Calu3 (cell line): Measurements from ENCODE around the gene SYCE1. TPM values are rescaled to one million over a fixed set of nuclear protein-coding genes. Genes with fewer than 3 reads are reported as not detected.

Experiments
- BruUV-seq: library from RNA; stranded (reverse); fragments of 400-500 nt; replicated peaks from 2 replicates; lab custom pipeline; 2021; lab: Mats Ljungman, UMichigan
- CTCF ChIA-PET: fragments of 300-600 bp; sonication (Branson Sonifier 250); formaldehyde crosslinking; loops from one replicate; lab custom pipeline; 2022; ENCODE audit warnings: antibody characterized with exemption; lab: Charles Lee
- DNase-seq: peaks from one replicate; pipeline ENCODE4 v3.0.0; 2022
- H3K27ac Mint-ChIP-seq: one replicate; pipeline ENCODE4 v1.8.0; 2022; ENCODE audit warnings: mixed read lengths; ENCODE audit not compliant: unreplicated experiment
- H3K27me3 Mint-ChIP-seq: one replicate; pipeline ENCODE4 v1.8.0; 2022; ENCODE audit warnings: mixed read lengths; ENCODE audit not compliant: unreplicated experiment
- H3K36me3 Mint-ChIP-seq: one replicate; pipeline ENCODE4 v1.8.0; 2022; ENCODE audit warnings: mild to moderate bottlenecking, moderate library complexity, mixed read lengths; ENCODE audit not compliant: insufficient read depth, unreplicated experiment
- H3K4me1 Mint-ChIP-seq: one replicate; pipeline ENCODE4 v1.8.0; 2022; ENCODE audit warnings: mild to moderate bottlenecking, low read depth, mixed read lengths; ENCODE audit not compliant: unreplicated experiment
- H3K4me3 Mint-ChIP-seq: one replicate; pipeline ENCODE4 v1.8.0; 2022; ENCODE audit warnings: mild to moderate bottlenecking, low read depth, moderate library complexity, mixed read lengths; ENCODE audit not compliant: unreplicated experiment
- H3K9me3 Mint-ChIP-seq: one replicate; pipeline ENCODE4 v1.8.0; 2022; ENCODE audit warnings: low read depth, mixed read lengths; ENCODE audit not compliant: unreplicated experiment
- CTCF ChIP-seq: fragments of 200-600 bp; IDR thresholded peaks from one replicate; pipeline ENCODE4 v1.8.0; 2022; ENCODE audit warnings: antibody characterized with exemption; ENCODE audit not compliant: unreplicated experiment
- intact Hi-C: fragments of 100-400 bp; cut with micrococcal nuclease; formaldehyde crosslinking; loops from one replicate; pipeline ENCODE4 v1.10.0; 2022; ENCODE audit not compliant: unreplicated experiment
- total RNA-seq: library from RNA; stranded (reverse); gene quantifications from 2 replicates; pipeline ENCODE4 v1.2.3, GENCODE V29; 2022

SYCE1 gene
- total RNA-seq, 1 experiment from 2014 or later = not detected

DNA sequence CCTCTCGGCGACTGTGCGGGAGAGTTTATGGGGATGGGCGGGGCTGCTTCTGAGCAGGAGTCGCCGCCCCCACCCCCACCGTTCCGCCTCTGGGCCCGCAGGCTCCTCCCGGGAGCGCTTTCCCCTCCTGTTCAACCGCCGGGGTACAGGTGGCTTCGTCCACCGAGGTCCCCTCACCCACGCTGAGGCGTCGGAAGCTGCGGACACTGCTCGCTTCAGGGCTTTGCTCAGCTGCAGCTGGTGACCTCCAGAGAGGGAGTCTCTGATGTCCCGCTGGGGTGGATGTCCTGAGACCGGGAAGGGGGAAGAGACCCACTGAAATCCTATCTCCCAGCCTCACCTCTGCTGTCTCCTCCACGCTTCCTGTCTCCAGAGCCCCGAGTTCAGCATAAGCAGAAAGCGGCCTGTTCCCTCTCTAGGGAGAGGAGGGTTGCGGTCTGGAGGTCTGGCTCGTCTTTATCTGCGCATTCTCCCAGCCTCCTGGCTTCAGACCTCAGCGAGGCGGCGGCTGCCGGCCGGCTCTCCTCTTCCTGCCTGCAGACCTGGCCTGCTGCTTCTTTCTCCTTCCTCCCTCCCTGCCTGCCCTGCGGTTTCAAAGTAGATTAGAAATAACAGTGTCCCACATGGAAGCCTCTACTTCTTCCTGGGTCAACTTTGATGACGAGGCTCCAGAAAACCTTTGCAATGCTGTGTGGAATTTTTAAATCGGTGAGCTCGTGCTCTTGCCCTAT, 36.4 kb downstream of the SYCE1 start:
- intact Hi-C loops = no loop called here
- no peaks in the 10 kb centered on the region for H3K27me3 Mint-ChIP-seq
- peak overlapping the region; percentile 71 for H3K4me3 Mint-ChIP-seq
- peaks cover 6% of the 10 kb centered on the region for H3K4me1 Mint-ChIP-seq
- no peaks in the 10 kb centered on the region for H3K9me3 Mint-ChIP-seq
- no peak overlapping the region for H3K27ac Mint-ChIP-seq
- CTCF ChIA-PET = no interaction called here
- no peak for TF ChIP-seq CTCF
- peaks cover 12% of the 10 kb centered on the region for H3K36me3 Mint-ChIP-seq
- peak; percentile 56 for DNase-seq
- BruUV-seq = no TSS peak

- no peak overlapping the region for H3K27ac Mint-ChIP-seq
- H3K36me3 Mint-ChIP-seq = peaks cover 17% of the 10 kb centered on the region
- no peak for TF ChIP-seq CTCF
- no TSS peak for BruUV-seq
- DNase-seq = no peak
- peak overlapping the region; percentile 71 for H3K4me3 Mint-ChIP-seq
- no peaks in the 10 kb centered on the region for H3K9me3 Mint-ChIP-seq
- intact Hi-C loops = no loop called here
- H3K27me3 Mint-ChIP-seq = no peaks in the 10 kb centered on the region
- H3K4me1 Mint-ChIP-seq = peaks cover 6% of the 10 kb centered on the region
- CTCF ChIA-PET = no interaction called here
Measured at GRCh38 chr10:133528296-133528844, 37.0 kb downstream of the SYCE1 start.

DNA sequence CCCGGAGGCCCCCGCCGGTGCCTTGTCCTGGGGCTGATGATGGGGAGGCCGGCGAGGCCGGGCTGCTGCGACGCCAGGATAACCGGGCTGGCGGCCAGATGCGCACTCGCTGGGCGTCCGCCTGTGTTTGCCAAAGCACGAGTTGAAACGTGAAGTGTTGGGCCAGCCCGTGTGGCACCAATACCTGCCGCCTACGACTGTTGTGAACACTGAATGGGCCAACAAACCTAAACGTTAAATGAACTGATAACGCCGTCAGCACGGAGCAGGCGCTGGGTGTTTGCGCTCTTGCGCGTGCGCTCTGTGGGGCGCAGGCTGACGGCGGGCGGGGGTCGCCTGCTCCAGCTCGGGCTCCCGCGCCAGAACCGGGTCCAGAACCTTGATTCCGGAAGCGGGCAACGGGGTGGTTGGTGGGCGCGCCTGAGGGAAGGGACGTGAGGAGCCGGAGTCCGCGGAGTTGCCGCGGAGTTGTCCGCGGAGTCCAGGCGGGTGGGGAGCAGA, 37.6 kb downstream of the SYCE1 start:
- Mint-ChIP-seq H3K4me3 (peak overlapping the region; percentile 71), H3K9me3 (no peaks in the 10 kb centered on the region), H3K4me1 (peaks cover 12% of the 10 kb centered on the region), H3K36me3 (peaks cover 22% of the 10 kb centered on the region), H3K27ac (no peak overlapping the region), H3K27me3 (no peaks in the 10 kb centered on the region)
- TF ChIP-seq CTCF = no peak
- intact Hi-C loops = no loop called here
- DNase-seq = no peak
- CTCF ChIA-PET = no interaction called here
- BruUV-seq = no TSS peak

GRCh38 chr10:133526957-133527588, 38.3 kb downstream of the SYCE1 start, which contains the start of gene CYP2E1:
Gene CYP2E1 (plus strand): TSS chr10:133527363. CDS start chr10:133527396, 33 bp downstream.
- no peak for TF ChIP-seq CTCF

More at GRCh38 chr10:133526957-133527588, 38.3 kb downstream of the SYCE1 start, which contains the start of gene CYP2E1:
- no TSS peak for BruUV-seq
- intact Hi-C loops = no loop called here
- Mint-ChIP-seq H3K4me3 (peak within 1 kb of the TSS; percentile 71), H3K4me1 (peaks cover 14% of the 10 kb centered on the region), H3K36me3 (peaks cover 26% of the 10 kb centered on the region), H3K27me3 (no peaks in the 10 kb centered on the region), H3K27ac (no peak within 1 kb of the TSS), H3K9me3 (no peaks in the 10 kb centered on the region)
- DNase-seq = no peak
- CTCF ChIA-PET = no interaction called here
